ENCODE data around the gene RNF150.
"Not testable (repeated sequence)": the region's sequence is repeated elsewhere in the genome, so short reads cannot be mapped to it uniquely, and the experiment has no call there.

The RNF150 gene

GRCh38 chr4:141074098-141074878 lies 59.0 kb downstream of the RNF150 start:
- no peak for DNase-seq

GRCh38 chr4:141066690-141067089 lies 66.6 kb downstream of the RNF150 start:
- DNase-seq = no peak

DNA sequence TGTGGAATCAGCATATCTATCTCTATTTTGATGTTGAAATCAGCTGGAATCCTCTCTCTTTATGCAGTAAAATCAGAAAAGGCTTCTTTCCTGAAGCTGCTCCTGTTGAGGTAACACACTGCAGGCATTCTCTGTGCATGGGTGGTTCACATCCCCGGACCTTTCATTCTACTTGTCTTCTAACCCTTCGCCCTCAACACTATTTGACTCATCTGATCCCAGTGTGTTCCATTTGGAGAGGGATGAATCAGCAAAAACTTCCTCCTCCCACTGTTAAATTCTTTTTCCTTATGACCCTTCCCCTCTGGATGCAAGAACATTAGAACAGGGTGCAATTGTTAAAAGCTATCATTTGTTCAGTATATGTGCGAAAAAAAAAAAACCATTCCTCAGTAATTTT lies 67.4 kb downstream of the RNF150 start:
- DNase-seq = no peak

DNA sequence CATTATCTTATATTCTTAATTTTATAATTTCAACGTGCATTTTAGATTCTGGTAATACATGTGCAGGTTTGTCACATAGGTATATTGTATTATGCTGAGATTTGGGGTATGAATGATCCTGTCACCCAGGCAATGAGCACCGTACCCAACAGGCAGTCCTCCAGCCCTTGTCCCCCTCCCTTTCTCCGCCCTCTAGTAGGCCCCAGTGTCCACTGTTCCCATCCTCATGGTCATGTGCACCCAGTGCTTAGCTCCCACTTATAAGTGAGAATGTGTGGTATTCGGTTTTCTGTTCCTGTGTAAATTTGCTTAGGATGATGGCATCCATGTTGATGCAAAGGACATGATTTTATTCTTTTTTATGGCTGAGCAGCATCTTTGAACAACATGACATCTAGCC lies 70.6 kb downstream of the RNF150 start:
- DNase-seq = no peak

DNA sequence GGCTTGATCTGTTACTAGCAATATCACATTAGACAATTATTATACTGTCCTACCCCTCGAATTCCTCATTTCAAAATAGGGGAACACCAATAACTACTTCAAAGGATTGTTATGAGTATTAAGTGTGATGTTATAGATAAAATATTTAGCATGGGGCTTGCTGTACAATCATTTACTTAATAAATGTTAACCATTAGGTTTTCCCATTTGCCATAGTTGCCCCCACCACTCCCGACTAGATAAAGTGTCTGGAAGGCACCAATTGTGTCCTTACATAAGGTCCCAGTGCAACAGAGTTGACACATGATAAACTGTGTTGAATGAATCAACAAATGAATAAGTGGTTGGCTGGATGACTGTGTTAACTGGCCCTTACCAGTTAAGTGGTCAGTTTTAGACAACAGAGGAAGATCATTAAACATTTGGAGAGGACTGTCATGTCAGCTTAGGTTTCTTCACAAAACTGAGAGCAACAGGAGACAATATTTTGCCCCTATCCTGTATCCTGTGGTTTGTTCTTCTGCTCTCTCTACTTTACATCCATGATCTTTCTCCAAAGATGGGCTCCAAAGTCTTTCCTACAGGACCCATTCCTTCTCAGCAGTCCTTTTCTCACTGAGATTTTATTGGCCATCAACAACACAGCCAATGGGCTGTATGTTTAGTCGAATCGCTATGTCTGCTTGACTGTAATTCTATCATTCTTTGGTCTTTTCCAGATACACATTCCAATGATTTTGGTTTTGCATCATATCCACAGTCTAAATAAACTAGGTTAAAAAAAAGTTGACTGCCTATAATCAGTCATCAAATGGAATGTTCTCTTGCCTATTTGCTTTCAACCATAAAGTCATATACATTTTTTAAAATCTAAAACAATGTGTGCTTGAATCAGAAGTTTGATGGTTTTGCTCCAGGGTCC lies 74.4 kb downstream of the RNF150 start:
- DNase-seq = no peak

DNA sequence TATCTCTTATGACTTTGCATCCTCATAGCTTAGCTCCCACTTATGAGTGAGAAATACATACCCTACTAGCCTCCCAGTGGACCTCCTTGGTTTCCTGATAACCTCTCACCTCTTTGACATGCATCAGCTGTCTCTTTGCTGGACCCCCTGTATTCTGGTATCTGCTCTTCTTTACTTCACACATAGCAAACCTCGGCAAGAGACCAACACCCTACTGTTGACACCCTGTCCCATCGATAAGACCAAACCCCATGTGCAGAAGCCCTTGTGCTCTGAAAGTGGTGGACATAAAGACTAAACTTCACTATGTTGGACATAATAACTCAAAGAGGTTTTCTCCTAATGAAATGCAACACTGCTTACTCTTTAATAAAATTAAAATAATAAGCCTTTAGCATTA lies 75.7 kb downstream of the RNF150 start:
- no peak for DNase-seq

- DNase-seq = no peak
Observed at GRCh38 chr4:141056473-141056872, 76.8 kb downstream of the RNF150 start.

DNA sequence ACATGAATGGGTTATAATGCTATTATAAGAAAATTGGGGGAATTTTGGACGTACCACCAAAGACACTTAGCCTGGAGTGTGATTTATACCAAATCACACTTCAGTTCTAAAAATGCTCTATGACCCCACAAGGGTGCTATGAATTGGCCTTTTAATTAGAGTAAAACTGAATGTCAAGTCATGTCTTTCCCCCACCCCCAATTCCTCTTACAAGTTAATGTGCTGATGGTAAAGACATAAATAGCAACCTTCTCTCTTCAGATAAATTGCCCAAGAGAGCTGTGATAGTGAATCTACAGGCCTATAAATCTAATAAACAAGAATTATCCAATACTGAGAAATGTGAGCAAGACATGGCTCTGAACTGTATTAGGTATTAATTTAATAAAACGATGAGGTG lies 78.8 kb downstream of the RNF150 start:
- DNase-seq = no peak

DNA sequence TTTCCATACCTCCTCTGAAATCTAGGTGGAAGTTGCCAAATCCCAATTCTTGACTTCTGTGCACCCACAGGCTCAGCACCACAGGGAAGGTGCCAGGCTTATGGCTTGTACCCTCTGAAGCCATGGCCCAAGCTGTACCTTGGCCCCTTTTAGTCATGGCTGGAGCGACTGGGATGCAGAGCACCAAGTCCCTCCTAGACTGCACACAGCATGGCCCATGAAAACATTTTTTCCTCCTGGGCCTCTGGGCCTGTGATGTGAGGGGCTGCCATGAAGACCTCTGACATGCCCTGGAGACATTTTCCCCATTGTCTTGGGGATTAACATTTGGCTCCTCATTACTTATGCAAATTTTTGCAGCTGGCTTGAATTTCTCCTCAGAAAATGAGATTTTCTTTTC lies 82.3 kb downstream of the RNF150 start:
- not testable (repeated sequence) for DNase-seq

DNA sequence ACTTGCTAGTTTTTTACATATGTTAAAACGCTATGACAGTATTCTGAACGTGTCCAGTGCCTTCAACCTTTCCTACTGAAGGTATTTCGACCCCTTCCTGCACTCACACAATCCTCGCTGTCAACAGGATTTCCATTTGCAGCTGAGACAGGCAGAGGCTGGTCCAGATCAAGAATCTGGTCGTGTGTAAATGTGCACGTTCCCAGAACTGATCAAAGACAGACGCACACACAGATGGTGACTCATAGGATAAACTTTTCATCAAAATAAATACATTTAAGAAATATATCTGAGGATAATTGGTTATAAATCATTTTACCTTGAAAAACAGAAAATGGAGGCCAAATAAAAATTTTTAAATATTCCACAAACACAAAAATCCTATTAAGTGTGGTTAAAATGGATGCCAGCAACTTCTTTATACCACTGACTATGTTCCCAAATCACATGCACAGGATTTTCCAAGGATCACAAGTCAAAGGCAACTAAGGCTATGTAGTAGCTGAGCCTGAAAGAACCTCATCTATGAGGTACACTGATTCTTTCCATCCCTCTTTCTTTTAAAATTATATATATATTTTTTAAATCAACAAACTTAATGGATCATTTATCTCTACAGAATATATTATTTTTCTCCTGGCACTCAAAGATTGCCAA lies 85.9 kb downstream of the RNF150 start:
- peak in 1 of 2 experiments; percentile 10 for DNase-seq

DNA sequence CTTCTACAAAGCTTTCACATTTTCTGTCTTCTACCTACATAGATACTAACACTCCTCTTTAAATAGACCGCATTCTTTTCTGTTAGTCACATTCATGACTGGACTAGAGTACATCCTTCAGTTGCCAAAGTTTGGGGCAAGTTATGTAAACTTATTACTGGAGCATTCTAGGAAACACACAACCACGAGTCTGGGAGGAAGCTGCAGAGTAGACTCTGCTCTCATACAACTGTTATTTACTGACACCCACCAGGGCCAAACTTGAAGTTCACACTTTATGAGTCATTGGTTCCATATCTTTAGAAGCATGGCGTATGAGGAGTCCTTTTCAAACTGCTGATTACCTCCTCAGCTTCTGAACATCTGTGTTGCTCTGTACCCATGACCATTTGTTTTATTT lies 87.0 kb downstream of the RNF150 start:
- peak in 1 of 2 experiments; percentile 12 for DNase-seq

- DNase-seq = no peak
Observed at GRCh38 chr4:141045848-141046247, 87.4 kb downstream of the RNF150 start.

GRCh38 chr4:141041021-141041476 lies 92.2 kb downstream of the RNF150 start:
- no peak for DNase-seq

DNA sequence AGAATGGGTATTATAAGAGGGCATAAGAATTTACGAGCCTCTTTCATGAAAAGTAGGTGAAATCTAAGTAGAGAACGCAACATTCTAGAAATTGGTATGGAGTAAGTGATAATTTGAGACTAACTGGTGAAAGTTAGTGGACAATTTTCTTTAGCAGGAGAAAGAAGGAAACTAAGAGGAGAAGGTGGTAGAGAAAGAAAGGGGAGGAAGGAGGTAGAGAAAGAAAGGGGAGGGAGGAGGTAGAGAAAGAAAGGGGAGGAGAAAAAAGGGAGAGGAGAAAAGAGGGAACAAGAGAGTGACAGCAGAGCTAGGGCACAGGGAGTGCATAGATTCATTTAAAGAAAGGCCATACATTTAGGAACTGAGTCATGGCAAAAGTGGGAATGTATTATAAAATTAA lies 94.1 kb downstream of the RNF150 start:
- no peak for DNase-seq

DNA sequence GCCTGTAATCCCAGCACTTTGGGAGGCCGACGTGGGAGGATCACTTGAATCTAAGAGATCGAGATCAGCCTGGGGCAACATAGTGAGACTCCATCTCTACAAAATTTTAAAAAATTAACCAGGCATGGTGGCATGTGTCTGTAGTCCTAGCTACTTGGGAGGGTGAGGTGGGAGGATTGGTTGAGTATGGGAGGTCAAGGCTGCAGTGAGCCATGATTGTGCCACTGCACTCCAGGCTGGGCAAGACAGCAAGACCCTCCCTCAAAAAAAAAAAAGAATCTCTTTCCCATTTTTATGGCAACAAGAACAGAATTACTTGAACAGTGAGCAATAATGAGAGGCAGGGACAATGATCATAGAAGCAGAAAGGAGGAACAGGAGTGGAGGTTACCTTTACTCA lies 94.8 kb downstream of the RNF150 start:
- no peak for DNase-seq

DNA sequence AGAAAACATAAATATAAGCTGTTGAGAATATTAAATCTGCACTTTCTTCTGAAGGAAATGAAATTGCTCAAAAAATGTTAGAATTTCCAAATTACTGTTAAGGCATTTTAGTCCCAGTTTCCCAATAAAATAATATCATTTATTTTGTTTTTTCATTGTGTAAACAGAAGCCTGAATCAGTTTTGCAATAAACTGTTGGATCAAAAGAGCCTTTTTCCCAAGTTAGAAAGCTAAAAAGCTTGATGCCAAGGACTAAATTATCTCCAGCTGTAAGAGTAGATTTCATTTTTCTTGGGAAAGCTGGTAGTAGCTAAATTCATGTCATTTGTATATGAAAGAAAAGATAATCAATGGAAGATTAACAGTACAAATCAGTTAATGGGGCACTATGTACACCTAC lies 95.8 kb downstream of the RNF150 start:
- DNase-seq = no peak

GRCh38 chr4:141036786-141037185 lies 96.5 kb downstream of the RNF150 start:
- DNase-seq = peak in 1 of 2 experiments; percentile 37

DNA sequence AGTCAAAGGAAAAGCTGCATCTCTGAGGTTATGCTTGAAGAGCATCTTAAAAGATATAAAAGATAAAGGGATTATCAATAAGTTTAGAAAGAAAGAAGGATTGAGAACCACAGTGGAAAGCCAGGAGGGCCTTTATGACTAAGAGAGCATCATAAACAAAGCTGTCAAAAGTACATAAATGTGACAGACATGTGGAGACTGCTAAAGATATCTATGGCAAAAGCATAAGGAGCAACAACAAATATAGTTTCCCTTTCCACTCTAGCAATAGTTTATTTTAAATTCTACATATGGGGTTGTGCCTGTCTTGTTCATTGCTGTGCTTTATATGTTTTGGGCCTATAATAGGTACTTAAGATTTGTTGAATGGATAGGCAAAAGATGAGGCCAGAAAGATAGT lies 97.3 kb downstream of the RNF150 start:
- no peak for DNase-seq

- peak; percentile 93 to 95 for DNase-seq
Observed at GRCh38 chr4:141028024-141028529, 105.2 kb downstream of the RNF150 start.

- peak in 1 of 2 experiments; percentile 30 for DNase-seq
Observed at GRCh38 chr4:141027421-141027820, 105.8 kb downstream of the RNF150 start.

- no peak for DNase-seq
Observed at GRCh38 chr4:141026900-141027299, 106.4 kb downstream of the RNF150 start.

GRCh38 chr4:141023051-141023450 lies 110.2 kb downstream of the RNF150 start:
- no peak for DNase-seq

- peak; percentile 82 to 86 for DNase-seq
Observed at GRCh38 chr4:141022111-141022695, 111.1 kb downstream of the RNF150 start.

Data from NCI-H446 (cell line).